Stimulated activated CD8-positive, alpha-beta memory T cell treated with anti-CD3 and anti-CD28 coated beads, Interleukin-4, amount 100 ng/mL, for 4 hours (primary cell): Measurements from ENCODE around the gene MOB3B.
"Not testable (repeated sequence)": the region's sequence is repeated elsewhere in the genome, so short reads cannot be mapped to it uniquely, and the experiment has no call there.

Experiments
- DNase-seq, 2 donors: peaks; one replicate each; pipeline ENCODE4 v3.0.0-alpha.2; 2020; ENCODE audit warnings: low read depth in 2 of 2, low spot score in 1 of 2

MOB3B gene

DNA sequence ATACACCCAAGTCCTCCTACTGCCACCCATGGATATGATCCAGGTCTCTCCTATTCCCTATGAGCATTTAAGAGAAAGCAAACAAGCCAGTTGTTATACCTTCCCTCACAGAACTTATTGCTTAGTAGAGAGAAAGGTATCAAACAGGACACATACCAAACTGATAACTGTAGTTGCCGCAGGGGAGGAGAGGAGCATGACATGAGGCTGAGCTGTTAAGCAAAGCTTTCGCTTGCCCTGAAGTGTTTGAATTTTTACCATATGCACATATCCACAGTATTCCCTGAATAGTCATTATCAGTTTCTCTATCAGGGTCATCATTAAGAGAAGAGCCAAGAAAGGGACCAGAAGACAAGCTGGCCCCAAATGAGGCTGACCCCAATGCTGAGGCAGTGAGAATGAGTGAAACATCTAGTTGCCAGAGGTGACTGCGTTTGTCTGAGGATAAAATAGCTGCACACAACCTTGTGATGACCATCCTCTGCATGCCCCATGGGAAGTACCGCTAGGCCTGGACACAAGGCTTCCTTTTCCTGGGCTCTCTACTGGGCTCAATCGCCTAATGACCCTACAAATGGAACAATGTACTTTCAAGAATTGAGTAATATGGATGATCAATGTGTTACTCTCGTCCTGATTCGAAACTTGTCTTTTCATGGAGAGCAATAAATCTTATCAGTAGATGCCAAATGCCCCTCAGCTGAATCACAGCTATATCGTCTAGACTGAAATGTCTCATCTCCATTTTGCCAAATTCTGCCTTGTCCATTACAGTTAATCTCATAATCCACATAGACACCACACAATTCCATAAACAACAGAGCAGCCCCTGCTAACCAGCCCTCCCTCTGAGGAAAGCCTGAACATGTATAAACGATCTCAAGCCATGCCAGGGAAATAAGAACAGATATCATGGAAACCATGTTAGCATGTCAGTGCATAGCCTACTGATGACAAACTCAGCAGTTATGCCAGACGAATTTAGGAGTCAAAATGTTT is 9.8 kb downstream of the MOB3B start:
- no peak for DNase-seq

DNA sequence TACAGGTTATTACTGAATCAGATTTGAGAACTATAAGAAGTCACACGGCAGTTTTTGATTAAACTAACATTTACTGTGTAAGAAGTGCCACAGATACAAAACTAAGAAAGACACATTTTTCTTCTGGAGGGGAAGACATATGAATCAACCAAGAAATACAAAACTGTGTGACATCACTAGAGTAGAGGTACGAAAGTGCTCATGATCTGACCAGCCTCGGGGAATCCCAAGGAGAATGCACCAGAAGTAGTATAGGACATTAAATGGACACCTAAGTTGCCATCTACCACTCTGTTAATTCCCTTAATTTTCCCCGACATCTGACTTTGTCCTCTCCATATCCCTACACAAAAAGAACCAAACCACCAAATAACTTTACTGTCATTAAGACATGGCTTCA is 10.8 kb downstream of the MOB3B start:
- no peak for DNase-seq

DNA sequence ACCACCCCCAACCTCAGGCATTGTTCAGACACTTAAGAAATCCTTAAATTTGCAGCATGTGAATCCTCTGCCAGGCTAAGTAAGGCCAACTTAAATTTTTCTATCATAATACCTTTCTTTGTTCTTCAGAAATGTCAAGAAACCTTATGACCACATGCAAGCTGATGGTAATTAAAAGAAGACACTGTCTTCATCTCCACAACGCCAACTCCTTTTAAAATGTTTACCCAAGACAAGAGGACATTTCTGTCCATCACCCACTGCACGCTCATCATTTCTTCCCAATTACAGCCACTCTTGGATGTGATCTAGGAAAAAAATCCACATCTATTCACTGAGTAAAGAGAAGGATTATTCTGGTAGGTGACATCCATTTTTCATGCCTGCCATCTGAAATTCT is 11.6 kb downstream of the MOB3B start:
- DNase-seq: no peak

DNA sequence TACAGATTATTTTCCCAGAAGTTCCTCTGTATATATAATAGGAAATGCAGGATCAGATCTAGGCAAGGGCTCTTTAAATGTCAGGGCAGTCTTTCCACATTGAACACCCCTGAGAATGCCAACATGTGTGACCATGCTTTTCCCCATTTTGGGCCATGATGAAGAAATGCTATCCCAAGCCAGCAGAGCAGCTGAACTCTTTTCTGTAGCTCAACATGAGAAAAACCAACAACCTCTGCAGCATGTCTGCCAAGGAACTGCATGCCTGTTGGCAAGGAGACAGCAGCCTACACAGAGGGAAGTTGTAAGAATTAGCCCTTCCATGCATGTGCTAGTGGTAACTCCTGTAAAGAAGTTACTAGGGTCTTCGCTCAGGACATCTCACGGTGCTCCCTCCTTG is 15.1 kb downstream of the MOB3B start:
- no peak for DNase-seq

DNA sequence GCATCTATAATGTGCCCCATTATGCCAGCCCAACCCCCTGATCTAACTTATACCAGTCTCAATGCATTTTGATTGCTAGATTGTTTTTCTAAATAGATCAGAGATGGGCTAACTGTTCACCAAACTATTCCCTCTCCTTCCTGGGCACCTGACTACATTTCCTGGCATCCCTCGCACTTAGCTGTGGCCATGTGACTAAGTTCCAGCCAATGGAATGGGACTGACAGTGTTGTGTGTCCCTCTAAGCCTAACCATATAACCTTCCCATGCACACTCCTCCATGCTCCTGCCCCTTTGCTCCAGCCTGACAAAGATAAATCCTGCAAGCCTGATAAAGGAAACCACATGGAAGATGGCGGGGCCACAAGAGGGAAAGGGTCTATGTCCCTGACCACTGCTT is 17.8 kb downstream of the MOB3B start:
- no peak for DNase-seq

DNA sequence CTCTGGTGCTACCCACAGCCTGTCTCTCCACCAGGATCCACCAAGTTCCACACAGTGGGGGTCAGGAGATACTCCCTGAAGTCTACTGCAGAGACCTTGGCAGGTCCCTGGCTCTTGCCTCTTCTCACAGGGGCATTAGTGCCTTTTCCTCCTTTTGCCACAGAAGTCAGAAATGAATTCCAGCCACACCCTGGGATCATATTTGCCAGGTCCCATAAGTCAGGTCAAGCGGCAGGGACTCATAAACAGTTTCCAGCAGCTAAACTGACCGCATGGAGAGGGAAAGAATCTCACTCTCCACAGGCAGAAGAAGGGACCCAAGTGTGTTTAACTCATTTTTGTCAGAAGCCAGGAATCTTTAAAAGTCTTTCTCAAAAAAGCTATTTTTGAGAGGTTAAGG is 18.8 kb downstream of the MOB3B start:
- DNase-seq: no peak

DNA sequence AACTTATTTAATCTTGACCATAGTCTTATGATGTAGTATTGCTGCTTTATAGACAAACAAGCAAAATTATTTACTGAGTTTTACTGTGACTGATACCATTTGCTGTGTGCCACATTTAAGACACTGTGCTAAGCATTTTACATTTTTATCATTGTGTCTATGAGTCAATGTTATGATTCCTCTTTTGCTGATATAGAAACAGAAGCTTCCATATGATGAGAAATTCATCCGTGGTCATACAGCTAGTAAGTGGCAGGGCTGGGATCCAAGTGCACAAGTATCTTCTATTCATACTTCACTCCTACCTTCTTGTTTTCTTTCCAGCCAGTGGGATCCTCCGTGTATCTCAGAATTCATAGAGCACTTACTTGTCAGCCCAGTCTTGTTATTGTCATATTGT is 22.6 kb downstream of the MOB3B start:
- DNase-seq: no peak

DNA sequence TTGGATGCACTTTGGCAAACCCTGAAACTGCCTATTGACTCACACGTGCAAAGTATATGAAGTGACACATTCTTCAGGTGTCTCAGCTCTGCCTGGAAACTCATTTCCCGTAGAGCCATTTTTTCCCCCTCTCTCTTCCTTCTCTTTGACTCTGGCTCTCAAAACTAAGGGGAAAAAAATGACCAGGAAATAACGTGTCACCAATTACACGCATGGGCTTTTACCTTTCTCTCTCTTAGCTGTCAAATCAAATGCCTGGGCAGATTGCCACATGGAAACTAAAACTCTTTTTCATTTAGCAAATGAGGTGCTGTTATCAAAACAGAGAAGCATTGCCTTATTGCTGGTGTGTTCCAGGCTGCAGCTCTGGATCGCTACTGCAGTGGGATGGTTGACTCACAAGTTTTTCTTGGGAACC is 23.9 kb downstream of the MOB3B start:
- no peak for DNase-seq

DNA sequence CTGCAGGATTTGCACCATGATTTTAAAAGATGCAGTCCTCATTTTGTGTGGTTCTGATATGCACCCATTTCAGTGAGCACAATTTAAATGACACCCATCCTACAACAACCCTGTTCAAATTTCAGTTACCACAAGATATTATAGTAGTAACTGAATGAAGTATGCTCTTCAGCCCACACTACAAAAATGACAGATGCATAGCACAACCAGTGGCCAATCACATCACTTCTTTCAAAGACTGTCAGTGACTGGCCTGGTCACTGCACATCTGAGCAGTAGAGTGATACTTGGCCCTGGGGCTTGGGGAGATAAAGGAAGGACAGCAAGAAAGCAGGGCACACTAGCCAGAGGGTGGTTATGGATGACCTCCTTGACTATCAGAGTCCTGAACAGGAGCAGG is 25.4 kb downstream of the MOB3B start:
- no peak for DNase-seq

DNA sequence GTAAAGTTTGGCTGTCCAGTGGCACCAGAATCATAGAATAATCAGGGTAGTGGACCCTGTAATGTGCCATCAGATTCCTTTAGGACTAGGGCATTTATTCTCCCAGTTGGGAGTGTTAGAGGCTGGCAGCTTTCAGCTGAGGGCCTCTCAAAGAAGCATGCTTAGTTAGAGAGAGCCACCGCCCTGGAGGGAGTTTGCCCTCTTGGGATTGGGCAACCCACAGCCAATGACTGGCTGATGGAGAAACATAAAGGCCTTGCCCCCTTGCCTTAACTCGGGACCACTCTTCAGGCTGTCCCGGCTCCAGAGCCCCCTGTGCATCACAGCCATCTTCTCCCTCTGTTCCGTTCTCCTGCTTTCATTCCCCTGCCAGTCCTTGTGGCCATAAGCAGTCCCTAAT is 26.0 kb downstream of the MOB3B start:
- DNase-seq: no peak

DNA sequence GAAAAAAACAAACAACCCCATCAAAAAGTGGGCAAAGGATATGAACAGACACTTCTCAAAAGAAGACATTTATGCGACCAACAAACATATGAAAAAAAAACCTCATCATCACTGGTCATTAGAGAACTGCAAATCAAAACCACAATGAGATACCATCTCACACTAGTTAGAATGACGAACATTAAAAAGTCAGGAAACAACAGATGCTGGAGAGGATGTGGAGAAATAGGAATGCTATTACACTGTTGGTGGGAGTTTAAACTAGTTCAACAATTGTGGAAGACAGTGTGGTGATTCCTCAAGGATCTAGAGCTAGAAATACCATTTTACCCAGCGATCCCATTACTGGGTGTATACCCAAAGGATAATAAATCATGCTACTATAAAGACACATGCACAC is 28.7 kb downstream of the MOB3B start:
- DNase-seq: not testable (repeated sequence)

DNA sequence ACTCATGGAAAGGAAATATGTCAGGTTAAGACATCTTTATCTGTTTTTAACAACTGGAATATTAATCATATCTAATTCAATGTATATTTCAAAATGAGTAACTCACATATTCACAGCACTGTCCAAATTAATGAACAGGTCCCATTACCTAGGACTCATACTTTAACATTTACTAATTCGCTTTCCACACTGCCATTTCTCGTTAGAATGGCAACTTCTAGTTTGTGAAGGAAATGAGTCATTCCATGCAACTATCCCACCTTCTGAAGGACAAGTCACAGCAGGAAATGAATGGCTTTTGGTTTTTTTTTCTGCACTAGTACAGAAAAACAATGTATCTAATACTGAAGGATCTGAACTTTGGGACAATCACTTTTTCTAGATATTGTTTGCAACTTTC is 30.2 kb downstream of the MOB3B start:
- DNase-seq: no peak

DNA sequence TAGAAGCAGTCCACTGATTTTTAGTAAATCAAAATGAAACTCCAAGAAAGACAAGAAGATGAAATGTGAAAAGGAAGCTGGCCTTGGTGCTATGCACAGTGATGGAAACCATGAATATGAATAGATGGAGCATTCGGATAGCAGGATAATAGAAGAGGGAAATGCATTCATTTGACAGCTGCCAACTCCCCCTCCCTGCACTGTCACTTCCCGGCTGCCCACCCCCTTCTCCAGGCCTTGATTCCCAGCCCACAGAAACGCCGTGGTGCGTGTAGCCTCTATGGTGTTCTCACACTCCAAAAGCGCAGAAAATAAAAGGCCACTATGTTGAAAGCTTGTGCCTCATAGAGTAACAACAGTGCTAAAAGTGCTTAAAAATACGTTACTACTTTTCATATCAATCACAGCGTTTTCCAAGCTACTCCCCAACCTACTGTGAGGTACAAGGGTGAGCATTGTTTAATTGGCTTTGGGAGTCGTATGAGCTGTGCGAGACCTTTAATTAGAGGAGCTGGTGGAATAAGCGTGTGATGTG is 31.7 kb downstream of the MOB3B start:
- DNase-seq: no peak

DNA sequence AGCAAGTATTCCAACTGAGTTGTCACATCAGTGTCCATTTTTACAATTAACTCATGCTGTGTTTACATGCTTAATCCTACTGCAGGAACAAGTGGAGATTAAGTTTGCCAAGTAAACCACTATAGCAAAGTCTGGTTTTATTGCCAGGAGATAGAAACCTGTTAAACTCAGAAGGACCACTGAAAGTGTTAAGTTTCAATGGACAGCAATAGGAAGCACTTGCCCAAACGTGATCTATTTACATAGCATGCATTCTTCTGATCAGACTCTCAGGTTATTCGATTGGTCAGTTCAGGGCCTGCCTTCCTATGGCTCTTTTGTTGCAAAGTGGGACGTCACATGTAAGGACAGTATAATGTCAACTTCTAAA is 33.5 kb downstream of the MOB3B start:
- DNase-seq: no peak

DNA sequence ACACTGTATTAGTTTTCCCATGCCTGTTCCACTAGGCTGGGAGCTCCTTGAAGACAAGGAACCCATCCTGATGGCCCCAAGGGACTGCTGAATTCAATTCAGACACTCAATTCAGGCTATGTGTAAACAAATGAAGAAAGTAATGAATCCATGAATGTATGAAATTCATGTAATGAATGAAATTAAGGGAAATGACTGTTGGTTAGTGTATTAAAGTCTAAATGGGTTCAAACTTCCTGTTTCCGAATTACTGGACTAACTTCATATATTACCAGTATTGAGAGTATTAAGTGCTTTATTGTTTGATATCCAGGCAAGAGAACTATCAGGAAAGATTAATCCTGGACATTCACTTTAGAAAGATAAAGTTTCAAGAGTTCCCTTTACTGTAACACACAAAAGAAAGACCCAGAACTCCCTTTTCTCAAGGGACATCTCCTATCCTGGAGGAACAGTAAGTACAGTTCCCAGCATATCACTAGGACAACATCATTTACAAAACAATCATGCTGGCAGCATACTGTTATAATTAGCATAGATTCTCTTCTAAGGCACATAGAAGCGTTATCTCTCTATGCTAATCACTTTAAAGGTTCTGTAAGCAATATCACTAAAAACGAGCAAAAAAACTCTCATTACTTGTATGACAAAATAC is 34.0 kb downstream of the MOB3B start:
- DNase-seq: no peak

DNA sequence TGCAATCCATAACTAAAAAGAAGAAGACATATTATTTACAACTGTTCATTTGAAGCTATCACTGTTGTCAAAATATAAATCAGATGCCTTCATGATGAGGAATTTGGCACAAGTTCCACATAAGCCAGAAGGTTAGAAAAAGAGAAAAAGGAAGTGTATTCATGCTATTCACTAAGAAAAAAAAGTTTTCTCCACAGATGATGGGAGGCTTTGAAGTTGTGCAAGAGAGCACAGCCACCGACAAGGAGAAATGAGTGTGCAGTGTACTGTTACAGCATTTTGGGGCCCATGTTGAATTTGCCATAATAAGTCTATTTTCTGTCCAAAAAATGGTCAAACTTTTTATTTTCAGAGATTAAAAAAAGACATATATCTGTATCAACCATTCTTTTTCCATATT is 38.5 kb downstream of the MOB3B start:
- DNase-seq: no peak

DNA sequence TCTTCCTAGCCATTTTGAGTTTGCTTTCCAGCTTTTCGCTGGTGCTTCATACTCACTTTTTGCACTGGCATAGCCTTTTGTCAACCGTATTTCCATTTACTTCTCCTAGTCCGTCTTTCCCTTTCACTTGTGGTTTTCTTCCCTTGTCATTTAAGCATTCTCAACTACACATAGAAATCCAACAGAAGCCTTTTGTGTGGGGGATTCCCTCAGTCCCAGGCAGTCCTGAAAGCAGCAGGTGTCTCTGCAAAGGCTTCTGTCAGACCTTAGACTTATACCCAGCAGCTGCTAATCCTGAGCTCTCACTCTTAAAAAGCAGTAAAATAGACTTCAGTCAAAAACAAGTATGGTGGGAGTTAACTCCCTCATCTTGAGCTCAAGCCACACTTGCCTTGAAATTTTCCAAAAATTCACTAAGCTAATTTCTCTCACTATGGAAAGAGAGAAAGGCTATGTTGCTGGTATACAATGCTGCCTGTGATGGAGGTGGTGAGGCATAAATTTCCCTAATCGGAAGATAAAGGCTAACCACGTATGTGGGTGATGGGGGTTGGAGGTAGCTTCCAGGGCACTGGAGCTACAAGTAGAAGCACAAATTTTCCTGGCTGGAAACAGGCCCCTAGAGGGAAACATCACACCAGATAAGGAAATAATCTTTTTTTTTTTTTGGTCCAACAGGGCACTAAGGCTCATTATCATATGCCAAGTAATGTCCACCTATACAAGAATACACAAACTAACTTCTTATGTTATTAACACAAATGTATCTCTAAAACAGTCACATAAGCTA is 40.3 kb downstream of the MOB3B start:
- DNase-seq: no peak

DNA sequence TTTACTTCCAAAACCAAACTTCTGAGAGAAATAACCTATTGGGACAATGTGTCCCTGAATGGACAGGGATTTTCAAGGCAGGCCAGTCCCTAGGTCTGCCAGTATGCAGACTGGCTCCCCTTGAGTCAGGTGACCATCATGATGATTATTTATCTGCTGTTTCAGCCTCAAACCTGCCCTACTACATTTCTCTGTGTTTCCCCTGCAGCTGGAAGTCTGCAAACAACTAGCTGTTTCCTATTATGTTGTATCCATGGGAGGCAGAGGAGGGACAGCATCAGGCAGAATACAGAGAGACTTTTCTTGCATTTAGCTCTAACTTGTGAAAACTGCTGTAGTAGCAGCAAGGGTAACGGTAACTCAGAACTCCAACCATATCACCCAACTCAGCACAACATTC is 41.7 kb downstream of the MOB3B start:
- no peak for DNase-seq

DNA sequence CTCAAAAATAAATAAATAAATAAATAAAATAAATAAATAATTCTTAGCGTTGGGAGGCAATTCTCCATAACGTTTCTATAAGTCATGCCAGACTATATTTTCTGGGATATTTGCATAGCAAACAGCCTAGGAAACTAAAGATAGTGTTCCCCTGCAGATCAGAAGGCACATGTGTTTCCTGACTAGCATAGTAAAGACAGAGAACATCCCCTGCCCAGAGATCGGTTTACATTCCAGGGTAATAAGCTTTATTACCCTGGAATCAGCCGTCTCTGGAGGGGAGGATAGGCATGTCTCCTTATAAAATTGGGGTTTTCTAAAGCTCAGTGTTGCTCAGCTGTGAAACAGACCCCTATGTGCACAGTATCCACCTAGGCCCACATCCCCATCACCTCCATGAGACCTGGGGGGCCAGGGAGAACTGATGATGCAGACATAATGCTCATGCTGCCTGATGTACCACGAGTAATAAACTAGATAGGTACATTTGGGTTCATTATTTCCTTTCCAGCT is 42.4 kb downstream of the MOB3B start:
- DNase-seq: no peak

DNA sequence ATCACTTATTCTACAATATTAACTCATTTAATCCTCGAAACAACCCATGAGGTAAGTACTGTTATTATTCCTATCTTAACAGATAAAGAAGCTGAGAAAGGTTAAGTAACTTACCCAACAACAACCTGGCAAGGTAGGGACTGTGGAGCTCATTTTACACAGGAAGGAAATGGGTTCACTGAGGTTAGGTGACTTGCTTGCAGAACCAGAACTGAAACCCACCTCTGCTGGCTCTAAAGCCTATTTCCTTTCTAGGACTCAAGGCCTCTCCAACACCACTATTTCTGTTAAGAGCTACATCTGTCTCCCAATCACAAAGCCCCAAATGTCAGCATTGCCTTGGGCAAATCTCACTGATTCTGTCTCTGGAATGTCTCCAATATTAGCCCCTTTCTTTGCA is 44.5 kb downstream of the MOB3B start:
- DNase-seq: no peak

DNA sequence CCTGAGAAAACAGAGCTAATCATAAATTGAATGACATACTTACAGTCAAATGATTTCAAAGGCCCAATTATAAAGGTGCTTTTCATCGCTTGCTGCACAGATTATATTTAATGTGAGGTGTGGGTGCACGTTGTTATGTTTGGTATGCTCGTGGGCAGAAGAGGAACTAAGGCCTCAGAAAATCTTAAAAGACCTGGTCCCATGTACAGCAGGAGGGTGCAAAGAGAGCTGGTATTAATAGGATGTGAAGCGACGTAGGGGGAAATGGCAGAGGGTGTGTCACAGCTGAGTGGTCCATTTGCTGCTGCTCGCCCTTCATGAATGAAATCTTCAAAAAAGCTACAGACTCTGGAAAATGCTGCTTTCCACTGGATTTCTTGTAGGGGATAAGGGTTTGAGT is 46.0 kb downstream of the MOB3B start:
- DNase-seq: no peak
